LNCaP clone FGC (cell line): ENCODE measurements around the gene TENM4.

Experiments used
- DNase-seq: peaks from one replicate; pipeline ENCODE4 v3.0.0-alpha.2; 2011; ENCODE audit warnings: low read depth
- H3K4me3 ChIP-seq: 2 replicates; pipeline ENCODE4 v1.5.1; 2011; ENCODE audit warnings: mild to moderate bottlenecking, low read depth, low read length, control low read depth
- TF ChIP-seq, protein P1 (sequence below): IDR thresholded peaks from 2 replicates; pipeline ENCODE4 v1.5.1; 2012; ENCODE audit warnings: mild to moderate bottlenecking; ENCODE audit not compliant: control insufficient read depth, insufficient read depth; ENCODE audit errors: extremely low read depth

TENM4 gene

DNA sequence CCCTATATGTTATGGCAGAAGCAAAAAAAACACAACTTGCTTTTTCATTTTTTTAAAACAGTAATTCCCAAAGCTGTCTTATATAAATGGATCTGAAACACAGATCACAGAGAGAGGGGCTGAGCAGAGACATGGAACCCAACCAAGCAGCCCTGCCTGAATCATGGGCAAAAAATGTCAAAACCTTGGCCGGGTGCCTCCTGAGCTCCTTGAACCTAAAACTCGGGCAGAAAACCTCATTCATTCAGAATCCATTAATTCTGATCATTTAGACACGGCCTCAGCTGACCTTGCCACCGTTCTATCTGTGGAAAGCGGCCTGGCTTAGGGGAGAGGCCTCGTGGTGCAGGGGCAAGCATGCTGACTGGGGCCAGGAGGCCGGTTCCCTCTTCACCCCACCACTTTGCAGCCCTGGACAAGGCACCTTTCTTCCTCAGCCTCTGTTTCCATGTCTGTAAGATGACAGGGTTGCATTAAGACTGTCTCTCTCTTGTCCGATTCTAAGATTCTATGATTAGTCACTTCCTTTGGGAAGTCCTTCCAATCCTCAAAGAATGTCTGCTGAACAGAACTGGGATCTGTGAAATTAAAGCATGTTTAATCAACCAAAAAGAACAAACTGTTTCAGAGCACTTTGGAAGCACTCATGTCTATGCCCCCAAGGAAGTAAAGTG lies 26.0 kb downstream of the TENM4 start:
- no peak for DNase-seq
- no peak overlapping the region for H3K4me3 ChIP-seq
- TF ChIP-seq, protein P1, sequence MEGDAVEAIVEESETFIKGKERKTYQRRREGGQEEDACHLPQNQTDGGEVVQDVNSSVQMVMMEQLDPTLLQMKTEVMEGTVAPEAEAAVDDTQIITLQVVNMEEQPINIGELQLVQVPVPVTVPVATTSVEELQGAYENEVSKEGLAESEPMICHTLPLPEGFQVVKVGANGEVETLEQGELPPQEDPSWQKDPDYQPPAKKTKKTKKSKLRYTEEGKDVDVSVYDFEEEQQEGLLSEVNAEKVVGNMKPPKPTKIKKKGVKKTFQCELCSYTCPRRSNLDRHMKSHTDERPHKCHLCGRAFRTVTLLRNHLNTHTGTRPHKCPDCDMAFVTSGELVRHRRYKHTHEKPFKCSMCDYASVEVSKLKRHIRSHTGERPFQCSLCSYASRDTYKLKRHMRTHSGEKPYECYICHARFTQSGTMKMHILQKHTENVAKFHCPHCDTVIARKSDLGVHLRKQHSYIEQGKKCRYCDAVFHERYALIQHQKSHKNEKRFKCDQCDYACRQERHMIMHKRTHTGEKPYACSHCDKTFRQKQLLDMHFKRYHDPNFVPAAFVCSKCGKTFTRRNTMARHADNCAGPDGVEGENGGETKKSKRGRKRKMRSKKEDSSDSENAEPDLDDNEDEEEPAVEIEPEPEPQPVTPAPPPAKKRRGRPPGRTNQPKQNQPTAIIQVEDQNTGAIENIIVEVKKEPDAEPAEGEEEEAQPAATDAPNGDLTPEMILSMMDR = no peak

DNA sequence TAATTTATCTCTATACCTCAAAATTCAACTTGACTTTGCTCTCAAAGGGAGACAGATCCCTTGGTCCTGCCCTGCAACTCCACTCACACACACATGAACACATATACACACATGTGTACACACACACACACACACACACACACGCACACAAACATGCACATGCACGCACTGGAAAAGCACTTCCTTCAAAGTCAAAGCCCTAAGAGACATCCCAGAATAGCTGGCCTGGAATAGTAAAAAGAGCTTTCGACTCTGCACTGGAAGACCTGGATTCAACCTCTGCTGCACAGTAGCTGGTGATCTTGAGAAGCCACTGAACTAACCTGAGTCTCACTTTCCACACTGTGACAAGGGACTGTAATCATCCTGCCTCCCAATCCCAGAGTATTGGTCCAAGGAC lies 26.8 kb downstream of the TENM4 start:
- TF ChIP-seq, protein P1 = no peak
- DNase-seq = no peak
- no peak overlapping the region for H3K4me3 ChIP-seq

DNA sequence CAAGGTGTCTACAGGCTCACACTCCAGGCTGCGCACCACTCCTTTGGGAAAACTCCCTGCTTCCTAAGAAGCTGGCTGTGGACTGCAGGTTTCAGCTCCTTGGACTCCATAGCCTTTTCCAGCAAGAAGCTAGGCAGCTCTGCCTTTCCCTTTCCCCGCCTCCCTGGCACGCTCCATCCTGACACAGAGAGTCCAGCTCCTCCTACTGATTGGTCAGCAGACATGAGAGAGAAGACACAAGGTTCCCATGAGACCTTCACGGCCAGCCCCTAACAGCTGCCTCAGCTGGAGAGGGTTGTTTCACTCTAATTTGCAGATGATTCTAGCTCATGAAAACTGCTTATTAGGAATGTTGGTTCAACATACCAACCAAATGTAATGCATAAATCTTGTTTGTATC lies 27.6 kb downstream of the TENM4 start:
- H3K4me3 ChIP-seq = no peak overlapping the region
- no peak for DNase-seq
- TF ChIP-seq, protein P1 = no peak

DNA sequence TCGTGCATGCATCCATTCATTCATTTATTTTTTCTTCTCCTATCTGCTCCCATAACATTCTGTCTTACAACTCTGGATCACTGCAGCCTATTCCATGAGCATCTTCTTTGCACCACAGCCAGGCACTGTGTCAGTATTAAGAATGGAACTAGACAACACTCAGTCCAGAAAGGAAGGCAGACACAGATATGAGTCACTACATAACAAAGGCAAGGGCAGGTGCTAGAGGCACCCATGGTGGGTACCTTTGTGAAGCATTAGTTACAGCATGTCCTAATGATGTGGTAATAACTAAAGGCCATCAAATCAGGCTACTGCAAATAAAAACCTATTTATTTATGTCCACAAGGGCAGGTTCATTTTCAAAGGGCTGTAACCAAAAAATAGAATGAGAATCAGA lies 28.1 kb downstream of the TENM4 start:
- TF ChIP-seq, protein P1 = no peak
- no peak overlapping the region for H3K4me3 ChIP-seq
- no peak for DNase-seq

DNA sequence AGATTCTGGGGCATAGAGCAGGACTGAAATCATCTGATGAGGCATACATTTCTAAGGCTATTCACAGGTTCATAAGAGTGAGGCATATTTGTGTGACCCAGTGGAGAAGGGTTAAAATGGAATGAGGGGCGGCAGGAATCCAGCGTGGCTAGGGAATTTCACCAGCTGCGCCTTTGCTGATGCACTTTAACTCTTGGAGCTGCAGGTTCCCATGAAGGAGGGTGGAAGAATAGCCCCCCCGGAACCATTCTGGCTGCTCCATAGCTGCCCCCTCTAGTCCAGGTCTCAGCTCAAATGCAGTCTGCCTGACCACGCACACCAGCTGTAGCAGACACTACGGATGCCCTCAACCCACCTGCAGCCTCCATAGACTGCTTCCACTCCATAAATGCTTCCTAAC lies 31.5 kb downstream of the TENM4 start:
- no peak overlapping the region for H3K4me3 ChIP-seq
- no peak for DNase-seq
- TF ChIP-seq, protein P1 = no peak

DNA sequence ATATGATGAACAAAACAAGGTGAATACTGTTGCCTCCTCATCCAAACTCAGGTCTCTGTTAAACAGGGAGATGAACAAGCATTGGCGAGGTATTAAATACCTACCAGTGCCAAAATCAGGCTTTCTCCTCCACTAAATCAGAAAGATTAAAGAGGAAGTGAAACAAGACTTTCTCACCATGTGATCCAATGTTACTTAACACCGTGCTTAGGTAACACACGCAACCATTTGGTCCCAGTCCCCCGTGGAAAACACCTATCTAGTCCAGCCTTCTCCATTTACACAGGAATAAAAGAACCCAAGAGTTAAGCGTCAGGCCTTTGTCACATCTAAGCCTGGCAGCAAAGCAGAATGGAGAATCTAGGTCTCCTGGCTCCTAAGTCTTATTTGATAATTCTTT lies 34.5 kb downstream of the TENM4 start:
- DNase-seq = no peak
- H3K4me3 ChIP-seq = no peak overlapping the region
- TF ChIP-seq, protein P1 = no peak

DNA sequence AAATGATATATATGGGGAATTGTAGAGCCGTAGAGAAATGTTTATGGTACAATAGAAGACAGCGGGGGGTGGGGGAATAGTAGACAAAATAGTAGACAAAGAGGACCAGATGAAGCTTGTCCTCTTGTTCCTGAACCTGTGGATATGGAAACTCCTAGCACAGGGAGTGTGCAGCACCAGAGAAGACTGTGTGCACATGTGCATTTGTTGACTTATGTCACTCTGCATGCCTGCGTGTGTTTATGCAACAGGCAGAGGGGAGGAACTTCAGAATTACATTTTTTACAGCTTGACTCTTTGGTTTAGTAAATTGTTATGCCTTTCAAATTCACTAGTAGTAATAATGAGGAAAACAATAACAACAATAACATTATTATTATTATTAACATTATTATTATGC lies 36.0 kb downstream of the TENM4 start:
- TF ChIP-seq, protein P1 = no peak
- no peak overlapping the region for H3K4me3 ChIP-seq
- DNase-seq = no peak
